Fibroblast of mammary gland (primary cell): ENCODE measurements around the gene HPF1.

ENCODE experiments used
- DNase-seq: peaks from one replicate; pipeline ENCODE4 v3.0.0-alpha.2; 2010; ENCODE audit warnings: low read depth
- H3K4me3 ChIP-seq: 2 replicates; pipeline ENCODE4 v1.5.1; 2011; ENCODE audit warnings: low read depth, mild to moderate bottlenecking, low read length, moderate library complexity; ENCODE audit not compliant: control insufficient read depth
- TF ChIP-seq, protein P1 (sequence below): conservative IDR thresholded peaks from 2 replicates; pipeline ENCODE4 v1.5.1; 2011; ENCODE audit warnings: low read depth, low read length, inconsistent platforms; ENCODE audit not compliant: control insufficient read depth, insufficient read depth

The HPF1 gene

DNA sequence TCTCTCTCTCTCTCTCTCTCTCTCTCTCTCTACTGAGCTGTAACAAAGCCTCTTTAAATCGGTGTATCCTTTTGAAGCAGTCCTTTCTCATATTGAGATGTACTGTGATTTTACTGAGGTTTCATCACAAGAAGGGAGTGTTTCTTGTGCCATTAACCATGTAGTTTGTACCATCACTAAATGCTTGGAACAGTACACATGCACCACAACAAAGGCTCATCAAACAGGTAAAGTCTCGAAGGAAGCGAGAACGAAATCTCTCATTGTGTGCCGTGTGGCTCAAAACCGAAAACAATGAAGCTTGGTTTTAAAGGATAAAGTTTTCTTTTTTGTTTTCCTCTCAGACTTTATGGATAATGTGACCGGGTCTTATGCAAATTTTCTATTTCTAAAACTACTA is 37.2 kb downstream of the HPF1 start:
- DNase-seq: no peak
- TF ChIP-seq, protein P1, sequence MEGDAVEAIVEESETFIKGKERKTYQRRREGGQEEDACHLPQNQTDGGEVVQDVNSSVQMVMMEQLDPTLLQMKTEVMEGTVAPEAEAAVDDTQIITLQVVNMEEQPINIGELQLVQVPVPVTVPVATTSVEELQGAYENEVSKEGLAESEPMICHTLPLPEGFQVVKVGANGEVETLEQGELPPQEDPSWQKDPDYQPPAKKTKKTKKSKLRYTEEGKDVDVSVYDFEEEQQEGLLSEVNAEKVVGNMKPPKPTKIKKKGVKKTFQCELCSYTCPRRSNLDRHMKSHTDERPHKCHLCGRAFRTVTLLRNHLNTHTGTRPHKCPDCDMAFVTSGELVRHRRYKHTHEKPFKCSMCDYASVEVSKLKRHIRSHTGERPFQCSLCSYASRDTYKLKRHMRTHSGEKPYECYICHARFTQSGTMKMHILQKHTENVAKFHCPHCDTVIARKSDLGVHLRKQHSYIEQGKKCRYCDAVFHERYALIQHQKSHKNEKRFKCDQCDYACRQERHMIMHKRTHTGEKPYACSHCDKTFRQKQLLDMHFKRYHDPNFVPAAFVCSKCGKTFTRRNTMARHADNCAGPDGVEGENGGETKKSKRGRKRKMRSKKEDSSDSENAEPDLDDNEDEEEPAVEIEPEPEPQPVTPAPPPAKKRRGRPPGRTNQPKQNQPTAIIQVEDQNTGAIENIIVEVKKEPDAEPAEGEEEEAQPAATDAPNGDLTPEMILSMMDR: no peak
- no peak overlapping the region for H3K4me3 ChIP-seq

DNA sequence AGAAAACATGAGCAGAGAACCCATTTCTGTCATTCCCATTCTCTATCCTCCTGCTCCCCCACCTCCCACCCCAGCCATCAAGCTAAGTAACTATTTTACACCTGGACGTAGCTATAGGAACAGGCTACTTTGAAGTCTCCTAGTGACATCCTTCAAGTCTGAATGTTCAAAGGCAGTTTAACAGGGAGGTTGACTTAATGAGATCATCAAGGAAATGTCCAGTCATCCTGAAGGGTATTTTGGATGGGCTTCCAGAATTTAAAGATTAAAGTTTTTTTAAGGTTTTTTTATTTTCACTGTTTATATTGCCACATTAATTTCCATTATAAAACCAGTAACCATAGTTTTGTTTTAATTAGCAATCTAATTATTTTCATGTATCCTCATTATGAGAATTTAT is 41.1 kb downstream of the HPF1 start:
- TF ChIP-seq, protein P1: no peak
- no peak overlapping the region for H3K4me3 ChIP-seq
- DNase-seq: peak; percentile 26

DNA sequence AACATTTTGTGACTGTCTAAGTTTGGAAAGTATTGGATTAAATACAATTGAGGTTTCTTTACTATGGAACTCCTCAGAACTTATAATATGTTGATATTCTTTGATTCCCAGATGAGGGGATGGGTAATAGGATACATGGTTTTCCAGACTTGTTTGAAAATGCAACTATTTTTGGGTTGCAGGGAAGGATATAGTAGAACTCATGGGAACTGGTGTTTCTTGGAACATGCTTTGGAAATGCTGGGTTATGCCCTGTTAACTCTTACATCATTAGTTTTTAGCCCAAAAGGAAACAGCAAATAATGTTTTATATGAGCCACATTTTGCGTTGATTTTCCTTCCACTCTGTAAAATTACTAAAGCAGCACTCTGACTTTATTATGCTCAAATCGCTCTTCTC is 41.9 kb downstream of the HPF1 start:
- no peak overlapping the region for H3K4me3 ChIP-seq
- DNase-seq: no peak
- TF ChIP-seq, protein P1: no peak

DNA sequence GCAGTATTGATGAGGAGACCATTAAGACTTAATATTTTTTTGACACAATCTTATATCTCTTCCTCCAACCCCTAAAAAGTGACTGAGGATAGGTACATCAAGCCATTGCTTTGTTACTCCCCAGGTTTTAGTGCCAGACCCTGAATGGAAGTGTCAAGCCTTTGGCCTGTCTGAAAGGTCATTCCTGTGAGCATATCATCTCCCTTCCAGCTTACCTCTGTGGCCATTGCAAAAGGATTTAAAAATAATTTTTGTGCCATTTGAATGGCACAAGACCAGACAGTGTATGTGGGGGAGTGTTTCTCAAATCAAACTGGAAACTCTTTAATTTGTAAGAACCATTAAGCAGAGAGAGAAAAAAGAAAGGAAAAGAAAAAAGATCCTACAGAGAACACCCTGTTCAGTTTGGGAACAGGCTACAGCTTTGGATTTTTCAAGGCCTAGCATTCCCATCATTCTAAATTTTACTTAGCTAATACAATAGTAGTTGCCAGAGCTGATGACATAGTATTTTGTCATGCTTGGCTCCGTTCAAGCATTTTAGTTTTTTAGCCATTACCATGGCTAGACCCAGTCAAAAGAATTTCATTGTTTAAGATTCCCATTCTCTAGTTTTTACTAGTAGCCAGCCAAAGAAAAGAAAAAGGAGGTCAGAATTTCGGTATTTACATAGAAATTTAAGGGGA is 49.6 kb downstream of the HPF1 start:
- TF ChIP-seq, protein P1: no peak
- peak; percentile 53 for DNase-seq
- no peak overlapping the region for H3K4me3 ChIP-seq

DNA sequence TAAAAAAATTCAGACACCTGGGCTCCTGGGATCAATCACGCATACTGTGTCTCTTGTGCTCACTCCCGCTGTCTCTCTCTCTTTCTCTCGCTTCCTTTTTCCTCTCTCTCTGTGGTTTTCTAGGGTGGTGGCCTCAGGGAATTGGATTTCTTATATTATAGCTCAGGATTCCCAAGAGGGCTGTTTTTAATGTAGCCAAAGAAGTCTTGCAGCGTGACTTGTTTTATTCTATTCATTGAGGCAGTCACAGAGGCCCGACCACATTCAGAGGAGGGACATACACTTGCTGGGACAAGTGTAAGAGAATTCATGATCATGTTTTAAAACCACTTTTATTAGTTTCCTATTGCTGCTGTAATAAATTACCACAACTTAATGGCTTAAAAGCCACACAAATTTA is 59.4 kb downstream of the HPF1 start:
- no peak for DNase-seq
- TF ChIP-seq, protein P1: no peak
- no peak overlapping the region for H3K4me3 ChIP-seq

DNA sequence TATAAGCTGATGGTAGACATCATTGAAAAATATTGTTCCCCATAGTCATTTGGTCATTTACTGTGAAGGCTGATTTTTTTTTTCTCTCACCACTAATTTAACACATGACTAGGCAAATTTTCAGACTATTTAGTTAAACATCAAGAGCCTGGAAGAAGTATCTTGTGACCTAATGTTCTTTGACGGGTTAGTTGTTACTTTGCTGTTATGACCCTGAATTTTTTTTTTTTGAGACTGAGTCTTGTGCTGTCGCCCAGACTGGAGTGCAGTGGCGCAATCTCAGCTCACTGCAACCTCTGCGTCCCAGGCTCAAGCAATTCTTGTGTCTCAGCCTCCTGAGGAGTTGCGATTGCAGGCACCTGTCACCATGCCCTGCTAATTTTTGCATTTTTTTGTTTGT is 67.0 kb downstream of the HPF1 start:
- H3K4me3 ChIP-seq: no peak overlapping the region
- no peak for DNase-seq
- TF ChIP-seq, protein P1: no peak

DNA sequence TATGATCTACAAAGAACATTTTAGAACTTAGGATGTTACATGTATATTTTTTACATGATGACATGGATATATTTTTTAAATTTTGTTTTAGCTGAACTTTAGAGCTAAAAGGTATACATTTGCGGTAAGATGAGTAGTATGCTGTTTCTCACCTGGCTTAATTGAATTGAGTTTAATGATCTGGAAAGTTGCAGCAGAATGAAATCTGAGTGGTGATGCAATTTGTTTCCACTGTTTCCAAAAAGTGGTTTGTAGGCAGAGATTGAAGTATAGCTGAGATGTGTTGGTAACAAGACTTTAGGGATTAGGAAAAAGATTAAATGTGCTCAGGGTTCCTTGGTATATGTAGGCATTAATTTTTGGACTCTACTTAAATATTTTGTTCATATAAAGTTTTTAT is 68.1 kb downstream of the HPF1 start:
- TF ChIP-seq, protein P1: no peak
- H3K4me3 ChIP-seq: no peak overlapping the region
- DNase-seq: no peak
